Measurements from ENCODE around the gene GREB1L. TPM values are rescaled to one million over a fixed set of nuclear protein-coding genes. Genes with fewer than 3 reads are reported as not detected.

Gene GREB1L
- total and polyA plus RNA-seq, 2 donors (not counting 1 experiment from before 2014, with no cell fraction given) = not detected

DNA sequence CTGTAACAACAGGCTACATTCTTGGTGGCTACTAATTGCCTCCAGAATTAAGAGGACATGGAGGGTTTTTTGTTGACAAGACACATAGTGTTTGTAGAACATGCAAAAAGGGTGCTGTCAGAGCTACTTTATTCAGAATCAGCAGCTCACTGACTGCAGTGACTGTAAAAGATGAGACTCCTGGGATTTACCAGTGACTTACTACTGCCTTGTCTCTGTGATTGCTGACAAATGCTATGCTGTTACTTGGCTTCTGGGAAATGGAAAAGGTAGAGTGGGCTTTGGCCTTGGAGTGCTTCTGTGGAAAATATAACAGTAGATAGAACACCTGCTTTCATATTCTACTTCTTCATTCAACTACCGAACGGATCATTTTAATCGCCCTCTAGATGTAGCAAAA, 47.8 kb downstream of the GREB1L start:
- no peak overlapping the region for H3K27ac ChIP-seq (ENCODE audit: low read length in 2 of 2)
- H3K4me2 ChIP-seq (replicated peaks; ENCODE audit: low read depth, low read length, poor library complexity, severe bottlenecking) = no peak overlapping the region
- H3K27me3 Mint-ChIP-seq = peaks cover 16% of the 10 kb centered on the region
- H3K36me3 ChIP-seq (replicated peaks in 1 of 2; ENCODE audit: control extremely low read depth in 1 of 2, control insufficient read depth in 1 of 2, extremely low read depth in 1 of 2, insufficient read depth in 2 of 2, low read length in 1 of 2) = no peaks in the 10 kb centered on the region
- no peak for ATAC-seq (ENCODE audit: low read depth)
- no peak overlapping the region for H3K4me3 ChIP-seq (ENCODE audit: control extremely low read depth in 1 of 5, extremely low read depth in 1 of 5, insufficient read depth in 1 of 5, low read depth in 2 of 5, low read length in 4 of 5)
- CTCF ChIA-PET = no interaction called here
- TF ChIP-seq EZH2 (IDR thresholded peaks at IDR 0.05; ENCODE audit: borderline replicate concordance, insufficient read depth, low read depth, low read length, poor library complexity, severe bottlenecking) = no peak
- TF ChIP-seq, protein P1, sequence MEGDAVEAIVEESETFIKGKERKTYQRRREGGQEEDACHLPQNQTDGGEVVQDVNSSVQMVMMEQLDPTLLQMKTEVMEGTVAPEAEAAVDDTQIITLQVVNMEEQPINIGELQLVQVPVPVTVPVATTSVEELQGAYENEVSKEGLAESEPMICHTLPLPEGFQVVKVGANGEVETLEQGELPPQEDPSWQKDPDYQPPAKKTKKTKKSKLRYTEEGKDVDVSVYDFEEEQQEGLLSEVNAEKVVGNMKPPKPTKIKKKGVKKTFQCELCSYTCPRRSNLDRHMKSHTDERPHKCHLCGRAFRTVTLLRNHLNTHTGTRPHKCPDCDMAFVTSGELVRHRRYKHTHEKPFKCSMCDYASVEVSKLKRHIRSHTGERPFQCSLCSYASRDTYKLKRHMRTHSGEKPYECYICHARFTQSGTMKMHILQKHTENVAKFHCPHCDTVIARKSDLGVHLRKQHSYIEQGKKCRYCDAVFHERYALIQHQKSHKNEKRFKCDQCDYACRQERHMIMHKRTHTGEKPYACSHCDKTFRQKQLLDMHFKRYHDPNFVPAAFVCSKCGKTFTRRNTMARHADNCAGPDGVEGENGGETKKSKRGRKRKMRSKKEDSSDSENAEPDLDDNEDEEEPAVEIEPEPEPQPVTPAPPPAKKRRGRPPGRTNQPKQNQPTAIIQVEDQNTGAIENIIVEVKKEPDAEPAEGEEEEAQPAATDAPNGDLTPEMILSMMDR (IDR thresholded peaks at IDR 0.05) = no peak
- H3K4me3 Mint-ChIP-seq = no peak overlapping the region
- no peaks in the 10 kb centered on the region for H3K4me1 Mint-ChIP-seq
- no peak for DNase-seq
- H3K27me3 ChIP-seq (replicated peaks in 1 of 4; ENCODE audit: control extremely low read depth in 1 of 4, control insufficient read depth in 3 of 4, insufficient read depth in 4 of 4, low read length in 3 of 4) = no peaks in the 10 kb centered on the region
- H3K27ac Mint-ChIP-seq = no peak overlapping the region
- no peaks in the 10 kb centered on the region for H3K9me3 Mint-ChIP-seq (ENCODE audit: insufficient read depth)
- H3K79me2 ChIP-seq (ENCODE audit: control insufficient read depth, insufficient read depth, low read length) = no peaks in the 10 kb centered on the region
- no peak overlapping the region for H2AFZ ChIP-seq (ENCODE audit: insufficient read depth, low read depth, low read length, poor library complexity, severe bottlenecking)
- H3K9ac ChIP-seq (ENCODE audit: low read length) = no peak overlapping the region
- H3K4me1 ChIP-seq (ENCODE audit: control insufficient read depth in 2 of 2, insufficient read depth in 2 of 2, low read length in 2 of 2) = no peaks in the 10 kb centered on the region
- POLR2A ChIA-PET = no interaction called here
- H3K9me3 ChIP-seq (ENCODE audit: control extremely low read depth in 1 of 3, control insufficient read depth in 2 of 3, insufficient read depth in 1 of 3, low read length in 2 of 3) = no peaks in the 10 kb centered on the region
- H4K20me1 ChIP-seq (ENCODE audit: control insufficient read depth, insufficient read depth, low read length, poor library complexity, severe bottlenecking) = no peaks in the 10 kb centered on the region
- intact Hi-C loops (cut with micrococcal nuclease) = no loop called here
- no CpG with 5 or more reads among the region's 3 CpGs for WGBS (ENCODE audit: insufficient coverage)

DNA sequence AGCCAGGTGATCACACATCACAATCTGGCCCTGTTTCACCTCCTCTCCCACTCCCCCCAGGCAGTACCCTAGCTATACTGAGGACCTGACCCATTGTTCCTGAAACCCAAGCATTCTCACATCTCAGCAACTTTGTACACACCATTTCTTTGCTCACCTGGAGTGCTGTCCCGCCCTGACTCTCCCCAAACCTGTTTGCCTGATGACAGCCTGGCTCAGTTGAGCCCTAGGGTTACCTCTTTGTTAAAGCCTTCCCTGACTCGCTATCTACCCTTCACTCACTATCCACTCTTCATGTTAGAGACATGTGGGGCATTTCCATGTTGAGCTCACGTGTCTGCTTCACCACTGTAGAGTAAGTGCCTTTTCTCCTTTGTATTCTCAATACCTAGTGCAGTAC, 49.1 kb downstream of the GREB1L start:
- Histone ChIP-seq H3K4me3 (ENCODE audit: control extremely low read depth in 1 of 5, extremely low read depth in 1 of 5, insufficient read depth in 1 of 5, low read depth in 2 of 5, low read length in 4 of 5) (no peak overlapping the region), H3K36me3 (replicated peaks in 1 of 2; ENCODE audit: control extremely low read depth in 1 of 2, control insufficient read depth in 1 of 2, extremely low read depth in 1 of 2, insufficient read depth in 2 of 2, low read length in 1 of 2) (no peaks in the 10 kb centered on the region), H3K27ac (ENCODE audit: low read length in 2 of 2) (no peak overlapping the region), H3K9me3 (ENCODE audit: control extremely low read depth in 1 of 3, control insufficient read depth in 2 of 3, insufficient read depth in 1 of 3, low read length in 2 of 3) (no peaks in the 10 kb centered on the region), H3K79me2 (ENCODE audit: control insufficient read depth, insufficient read depth, low read length) (no peaks in the 10 kb centered on the region), H3K4me2 (replicated peaks; ENCODE audit: low read depth, low read length, poor library complexity, severe bottlenecking) (no peak overlapping the region), H3K9ac (ENCODE audit: low read length) (no peak overlapping the region), H2AFZ (ENCODE audit: insufficient read depth, low read depth, low read length, poor library complexity, severe bottlenecking) (no peak overlapping the region), H4K20me1 (ENCODE audit: control insufficient read depth, insufficient read depth, low read length, poor library complexity, severe bottlenecking) (no peaks in the 10 kb centered on the region), H3K4me1 (ENCODE audit: control insufficient read depth in 2 of 2, insufficient read depth in 2 of 2, low read length in 2 of 2) (no peaks in the 10 kb centered on the region), H3K27me3 (replicated peaks in 1 of 4; ENCODE audit: control extremely low read depth in 1 of 4, control insufficient read depth in 3 of 4, insufficient read depth in 4 of 4, low read length in 3 of 4) (no peaks in the 10 kb centered on the region)
- Mint-ChIP-seq H3K9me3 (ENCODE audit: insufficient read depth) (no peaks in the 10 kb centered on the region), H3K4me3 (no peak overlapping the region), H3K27ac (no peak overlapping the region), H3K27me3 (peaks cover 21% of the 10 kb centered on the region), H3K4me1 (no peaks in the 10 kb centered on the region)
- ChIA-PET POLR2A (no interaction called here), CTCF (no interaction called here)
- TF ChIP-seq EZH2 (IDR thresholded peaks at IDR 0.05; ENCODE audit: borderline replicate concordance, insufficient read depth, low read depth, low read length, poor library complexity, severe bottlenecking) = no peak
- TF ChIP-seq, protein P1 (IDR thresholded peaks at IDR 0.05) = no peak
- intact Hi-C loops (cut with micrococcal nuclease) = no loop called here
- 80% methylated on average over 2 of the region's 3 CpGs for WGBS (ENCODE audit: insufficient coverage)
- no peak for ATAC-seq (ENCODE audit: low read depth)
- no peak for DNase-seq

Data from B cell (primary cell).